ENCODE results near the gene KLHL6.

KLHL6 gene

GRCh38 chr3:183487896-183488295 is 67.6 kb downstream of the KLHL6 start:
- peaks cover 25% of the 10 kb centered on the region for H3K4me1 Mint-ChIP-seq
- no peak overlapping the region for H3K27ac Mint-ChIP-seq
- no peak overlapping the region for H3K4me3 Mint-ChIP-seq
- TF ChIP-seq, protein P1, sequence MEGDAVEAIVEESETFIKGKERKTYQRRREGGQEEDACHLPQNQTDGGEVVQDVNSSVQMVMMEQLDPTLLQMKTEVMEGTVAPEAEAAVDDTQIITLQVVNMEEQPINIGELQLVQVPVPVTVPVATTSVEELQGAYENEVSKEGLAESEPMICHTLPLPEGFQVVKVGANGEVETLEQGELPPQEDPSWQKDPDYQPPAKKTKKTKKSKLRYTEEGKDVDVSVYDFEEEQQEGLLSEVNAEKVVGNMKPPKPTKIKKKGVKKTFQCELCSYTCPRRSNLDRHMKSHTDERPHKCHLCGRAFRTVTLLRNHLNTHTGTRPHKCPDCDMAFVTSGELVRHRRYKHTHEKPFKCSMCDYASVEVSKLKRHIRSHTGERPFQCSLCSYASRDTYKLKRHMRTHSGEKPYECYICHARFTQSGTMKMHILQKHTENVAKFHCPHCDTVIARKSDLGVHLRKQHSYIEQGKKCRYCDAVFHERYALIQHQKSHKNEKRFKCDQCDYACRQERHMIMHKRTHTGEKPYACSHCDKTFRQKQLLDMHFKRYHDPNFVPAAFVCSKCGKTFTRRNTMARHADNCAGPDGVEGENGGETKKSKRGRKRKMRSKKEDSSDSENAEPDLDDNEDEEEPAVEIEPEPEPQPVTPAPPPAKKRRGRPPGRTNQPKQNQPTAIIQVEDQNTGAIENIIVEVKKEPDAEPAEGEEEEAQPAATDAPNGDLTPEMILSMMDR (IDR thresholded peaks at IDR 0.05; ENCODE audit: unreplicated experiment in 3 of 3) = no peak
- no peaks in the 10 kb centered on the region for H3K9me3 Mint-ChIP-seq
- no peaks in the 10 kb centered on the region for H3K36me3 Mint-ChIP-seq (ENCODE audit: low read depth)
- H3K27me3 Mint-ChIP-seq (ENCODE audit: low read depth) = no peaks in the 10 kb centered on the region

- Mint-ChIP-seq H3K27me3 (ENCODE audit: low read depth) (no peaks in the 10 kb centered on the region), H3K4me1 (peaks cover 25% of the 10 kb centered on the region), H3K36me3 (ENCODE audit: low read depth) (no peaks in the 10 kb centered on the region), H3K4me3 (no peak overlapping the region), H3K9me3 (no peaks in the 10 kb centered on the region), H3K27ac (peak overlapping the region in 1 of 3 experiments; percentile 58)
- TF ChIP-seq, protein P1 (IDR thresholded peaks at IDR 0.05; ENCODE audit: unreplicated experiment in 3 of 3) = no peak
Measured at GRCh38 chr3:183487016-183487415, 68.5 kb downstream of the KLHL6 start.

GRCh38 chr3:183486472-183486871 is 69.0 kb downstream of the KLHL6 start:
- Mint-ChIP-seq H3K9me3 (no peaks in the 10 kb centered on the region), H3K27me3 (ENCODE audit: low read depth) (peaks cover under 1% of the 10 kb centered on the region), H3K4me1 (peaks cover 25% of the 10 kb centered on the region), H3K4me3 (no peak overlapping the region), H3K36me3 (ENCODE audit: low read depth) (no peaks in the 10 kb centered on the region), H3K27ac (no peak overlapping the region)
- TF ChIP-seq, protein P1 (IDR thresholded peaks at IDR 0.05; ENCODE audit: unreplicated experiment in 3 of 3) = no peak

DNA sequence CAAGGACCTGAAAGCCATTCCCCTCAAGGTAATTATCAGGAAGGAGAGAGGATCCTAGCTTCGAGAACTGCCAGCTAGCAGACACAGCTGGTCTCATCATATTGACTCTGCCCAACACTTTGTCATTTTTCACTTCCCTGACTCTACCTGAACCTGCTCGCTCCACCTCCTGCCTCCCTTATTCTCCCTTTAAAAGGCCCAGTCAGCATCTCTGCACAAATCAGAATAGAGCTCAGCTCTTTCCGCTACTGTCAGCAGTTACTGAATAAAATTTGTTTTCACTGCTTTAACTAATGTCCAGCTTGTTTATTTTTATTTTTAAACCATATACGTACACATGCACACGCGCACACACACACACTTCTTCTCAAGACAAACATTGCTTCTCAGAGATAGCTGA is 69.9 kb downstream of the KLHL6 start:
- no peaks in the 10 kb centered on the region for H3K9me3 Mint-ChIP-seq
- H3K27me3 Mint-ChIP-seq (ENCODE audit: low read depth) = peaks cover 5% of the 10 kb centered on the region
- no peak overlapping the region for H3K4me3 Mint-ChIP-seq
- peak overlapping the region in 2 of 3 experiments; percentile 42 to 70 for H3K27ac Mint-ChIP-seq
- peaks cover 25% of the 10 kb centered on the region for H3K4me1 Mint-ChIP-seq
- H3K36me3 Mint-ChIP-seq (ENCODE audit: low read depth) = no peaks in the 10 kb centered on the region
- TF ChIP-seq, protein P1 (IDR thresholded peaks at IDR 0.05; ENCODE audit: unreplicated experiment in 3 of 3) = no peak

DNA sequence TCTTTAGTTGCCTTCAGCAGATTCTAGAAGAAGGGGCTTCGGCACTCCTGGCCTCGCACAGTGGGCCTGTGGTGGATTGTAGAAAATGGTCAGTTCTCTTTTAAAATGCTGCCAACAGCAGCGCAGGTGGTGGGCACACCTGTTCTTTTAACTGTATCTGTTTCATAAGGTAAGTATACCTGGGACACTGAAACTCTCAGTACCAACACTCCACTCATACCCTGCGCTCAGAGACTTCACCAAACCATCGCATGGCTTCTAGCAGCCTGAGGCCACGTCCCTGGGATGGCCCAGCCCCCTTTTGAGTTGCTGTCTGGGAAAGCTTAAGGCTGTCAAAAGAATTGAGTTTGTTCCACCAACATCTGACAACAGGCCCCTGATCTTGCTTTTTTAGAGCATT is 70.4 kb downstream of the KLHL6 start:
- TF ChIP-seq, protein P1 (IDR thresholded peaks at IDR 0.05; ENCODE audit: unreplicated experiment in 3 of 3) = no peak
- no peak overlapping the region for H3K4me3 Mint-ChIP-seq
- H3K27ac Mint-ChIP-seq = peak overlapping the region in 1 of 3 experiments; percentile 70

DNA sequence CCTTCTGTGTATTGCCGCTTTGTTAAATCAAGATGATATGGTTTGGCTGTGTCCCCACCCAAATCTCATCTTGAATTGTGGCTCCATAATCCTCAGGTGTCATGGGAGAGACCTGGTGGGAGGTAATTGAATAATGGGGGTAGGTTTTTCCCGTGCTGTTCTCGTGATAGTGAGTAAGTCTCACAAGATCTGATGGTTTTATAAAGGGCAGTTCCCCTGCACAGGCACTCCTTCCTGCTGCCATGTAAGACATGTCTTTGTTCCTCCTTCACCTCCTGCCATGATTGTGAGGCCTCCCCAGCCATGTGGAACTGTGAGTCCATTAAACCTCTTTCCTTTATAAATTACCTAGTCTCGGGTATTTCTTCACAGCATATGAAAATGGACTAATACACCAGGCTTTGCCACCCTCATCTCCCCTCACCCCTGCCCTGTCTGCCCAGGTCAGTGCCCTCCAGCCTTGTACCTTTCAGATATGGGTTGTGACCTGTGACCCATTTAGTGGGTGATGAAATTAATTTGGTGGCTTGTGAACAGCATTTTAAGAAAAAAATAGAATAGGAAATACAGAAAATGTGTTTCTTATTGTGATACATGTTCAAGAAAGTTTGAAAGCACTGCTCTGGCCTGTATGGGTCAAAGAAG is 71.0 kb downstream of the KLHL6 start:
- TF ChIP-seq, protein P1 (IDR thresholded peaks at IDR 0.05; ENCODE audit: unreplicated experiment in 3 of 3) = no peak
- H3K9me3 Mint-ChIP-seq = no peaks in the 10 kb centered on the region
- peaks cover 5% of the 10 kb centered on the region for H3K27me3 Mint-ChIP-seq (ENCODE audit: low read depth)
- peaks cover 23% of the 10 kb centered on the region for H3K4me1 Mint-ChIP-seq
- H3K36me3 Mint-ChIP-seq (ENCODE audit: low read depth) = no peaks in the 10 kb centered on the region
- peak overlapping the region in 1 of 3 experiments; percentile 19 for H3K27ac Mint-ChIP-seq
- H3K4me3 Mint-ChIP-seq = no peak overlapping the region

More for the DNA sequence above, 70.4 kb downstream of the KLHL6 start:
- H3K36me3 Mint-ChIP-seq (ENCODE audit: low read depth) = no peaks in the 10 kb centered on the region
- peaks cover 5% of the 10 kb centered on the region for H3K27me3 Mint-ChIP-seq (ENCODE audit: low read depth)
- no peaks in the 10 kb centered on the region for H3K9me3 Mint-ChIP-seq
- peaks cover 25% of the 10 kb centered on the region for H3K4me1 Mint-ChIP-seq
